GM19397 (cell line): Measurements from ENCODE around the gene PLCB1.
"Not testable (repeated sequence)": the region's sequence is repeated elsewhere in the genome, so short reads cannot be mapped to it uniquely, and the experiment has no call there.

Experiments
- ATAC-seq: cut with Tn5 transposase; IDR thresholded peaks from one replicate; pipeline ENCODE4 v1.9.1; 2021; ENCODE audit warnings: mild to moderate bottlenecking, moderate library complexity; ENCODE audit not compliant: unreplicated experiment

PLCB1 gene

GRCh38 chr20:8362457-8362856, 230.4 kb downstream of the PLCB1 start:
- no peak for ATAC-seq

GRCh38 chr20:8363970-8364733, 232.1 kb downstream of the PLCB1 start:
- no peak for ATAC-seq

GRCh38 chr20:8364734-8365078, 232.6 kb downstream of the PLCB1 start:
- no peak for ATAC-seq

- ATAC-seq, result no peak
Observed at GRCh38 chr20:8365634-8366033, 233.6 kb downstream of the PLCB1 start.

GRCh38 chr20:8366303-8366923, 234.3 kb downstream of the PLCB1 start:
- no peak for ATAC-seq

- ATAC-seq, result no peak
Observed at GRCh38 chr20:8367689-8368088, 235.6 kb downstream of the PLCB1 start.

- no peak for ATAC-seq
Observed at GRCh38 chr20:8368670-8369069, 236.6 kb downstream of the PLCB1 start.

GRCh38 chr20:8369311-8369710, 237.2 kb downstream of the PLCB1 start:
- no peak for ATAC-seq

- ATAC-seq, result no peak
Observed at GRCh38 chr20:8370774-8371173, 238.7 kb downstream of the PLCB1 start.

GRCh38 chr20:8372824-8373380, 240.8 kb downstream of the PLCB1 start:
- ATAC-seq, result no peak

GRCh38 chr20:8373579-8373978, 241.5 kb downstream of the PLCB1 start:
- ATAC-seq, result no peak

- no peak for ATAC-seq
Observed at GRCh38 chr20:8375898-8376297, 243.8 kb downstream of the PLCB1 start.

GRCh38 chr20:8376940-8377339, 244.9 kb downstream of the PLCB1 start:
- ATAC-seq, result no peak

- not testable (repeated sequence) for ATAC-seq
Observed at GRCh38 chr20:8379125-8379524, 247.1 kb downstream of the PLCB1 start.

- ATAC-seq, result no peak
Observed at GRCh38 chr20:8385247-8385646, 253.2 kb downstream of the PLCB1 start.

- no peak for ATAC-seq
Observed at GRCh38 chr20:8386991-8387390, 254.9 kb downstream of the PLCB1 start.

GRCh38 chr20:8388141-8388540, 256.1 kb downstream of the PLCB1 start:
- no peak for ATAC-seq

GRCh38 chr20:8388707-8389106, 256.6 kb downstream of the PLCB1 start:
- ATAC-seq, result no peak

GRCh38 chr20:8389381-8390036, 257.4 kb downstream of the PLCB1 start:
- ATAC-seq, result no peak

- ATAC-seq, result no peak
Observed at GRCh38 chr20:8390037-8390433, 258.0 kb downstream of the PLCB1 start.

- no peak for ATAC-seq
Observed at GRCh38 chr20:8390500-8390899, 258.4 kb downstream of the PLCB1 start.

- ATAC-seq, result no peak
Observed at GRCh38 chr20:8393381-8393780, 261.3 kb downstream of the PLCB1 start.
